A673 (cell line): Measurements from ENCODE around the gene HSF2.
"Not testable (repeated sequence)": the region's sequence is repeated elsewhere in the genome, so short reads cannot be mapped to it uniquely, and the experiment has no call there.

Experiments
- CTCF ChIP-seq: fragments of 300-800, 200-600 bp; sonication (generic); conservative IDR thresholded peaks from 2 replicates; pipeline ENCODE4 v1.5.1; 2017; ENCODE audit warnings: low read depth, mild to moderate bottlenecking, antibody characterized with exemption, low read length, moderate library complexity, mixed read lengths
- EZH2 ChIP-seq: fragments of 200-600 bp; sonication (generic); IDR thresholded peaks from 2 replicates; pipeline ENCODE4 v1.6.1; 2017; ENCODE audit warnings: borderline replicate concordance, low read depth, mild to moderate bottlenecking, mixed read lengths, antibody characterized with exemption, low read length; ENCODE audit not compliant: poor library complexity, severe bottlenecking

DNA sequence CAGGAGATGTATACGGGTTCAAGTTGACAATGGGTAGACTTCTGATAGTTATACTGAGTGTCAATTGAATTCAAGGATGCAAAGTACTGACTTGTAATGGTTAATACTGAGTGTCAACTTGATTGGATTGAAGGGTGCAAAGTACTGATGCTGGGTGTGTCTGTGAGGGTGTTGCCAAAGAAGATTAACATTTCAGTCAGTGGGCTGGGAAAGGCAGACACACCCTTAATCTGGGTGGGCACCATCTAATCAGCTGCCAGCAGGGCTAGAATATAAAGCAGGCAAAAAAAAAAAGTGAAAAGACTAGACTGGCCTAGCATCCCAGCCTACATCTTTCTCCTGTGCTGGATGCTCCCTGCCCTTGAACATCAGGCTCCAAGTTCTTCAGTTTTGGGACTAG lies 55.7 kb downstream of the HSF2 start:
- TF ChIP-seq EZH2, CTCF: not testable (repeated sequence)
